ENCODE measurements around the gene CHRM5. TPM values are rescaled to one million over a fixed set of nuclear protein-coding genes. Genes with fewer than 3 reads are reported as not detected.
"Not testable (repeated sequence)": the region's sequence is repeated elsewhere in the genome, so short reads cannot be mapped to it uniquely, and the experiment has no call there.

Gene CHRM5
- total RNA-seq, 1 experiment from 2014 or later = 0.11 TPM

DNA sequence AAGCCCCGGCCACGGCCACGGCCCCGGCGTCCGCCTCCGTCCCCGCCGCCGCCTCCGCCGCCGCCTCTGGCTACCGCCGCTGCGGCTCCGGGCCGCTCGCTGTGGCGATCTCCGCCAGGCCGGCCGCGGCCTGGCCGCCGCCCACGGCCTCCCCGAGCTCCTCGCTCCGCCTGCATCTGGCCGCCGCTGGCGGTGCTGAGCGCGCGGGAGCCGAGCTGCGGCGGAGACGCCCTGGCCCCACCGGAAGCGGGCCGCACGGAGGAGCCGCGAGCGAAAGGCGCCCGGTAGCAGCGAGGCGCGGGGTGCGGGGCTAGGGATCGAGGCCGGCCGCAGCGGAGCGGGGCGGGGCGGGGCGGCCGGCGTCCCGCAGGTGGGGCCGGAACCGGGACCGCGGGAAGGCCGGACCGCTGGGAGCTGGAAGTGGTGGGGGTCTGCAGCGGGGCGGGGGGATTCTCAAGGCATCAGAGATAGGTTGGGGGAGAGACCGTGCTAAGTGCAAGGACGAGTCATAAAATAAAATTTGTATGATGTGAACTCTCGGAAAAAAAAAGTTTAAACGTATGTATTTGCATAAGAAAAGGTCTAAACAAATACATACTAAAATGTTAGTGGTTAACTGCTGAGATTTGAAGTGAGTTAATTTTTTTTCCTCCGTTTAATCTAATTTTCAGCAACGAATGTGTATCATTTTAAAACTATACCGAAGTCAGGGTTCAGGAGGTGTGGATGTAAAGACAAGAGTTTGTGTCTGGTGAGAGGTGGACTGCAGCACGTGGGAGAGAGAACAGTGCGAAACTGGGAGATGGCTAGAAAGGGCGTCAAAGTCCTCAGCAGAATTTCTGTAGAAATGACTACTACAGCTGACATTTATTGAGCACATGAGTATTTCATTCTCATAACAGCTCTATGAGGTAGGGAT, 70.8 kb downstream of the CHRM5 start, which contains the start of gene AVEN:
Gene AVEN, minus strand, starts transcription at position 334 of the 919 bp plus-strand sequence. Its CDS starts 158 bp downstream, at position 176.
- Histone ChIP-seq H3K27me3 (replicated peaks) (no peaks in the 10 kb centered on the region), H3K9me3 (replicated peaks) (peaks cover 8% of the 10 kb centered on the region; the same call in 1 of the 2 replicates), H3K4me3 (peak within 1 kb of the TSS; percentile 90), H3K27ac (peak within 1 kb of the TSS; percentile 95), H3K36me3 (peaks cover 10% of the 10 kb centered on the region), H3K4me1 (replicated peaks) (peaks cover 20% of the 10 kb centered on the region)
- no peak for DNase-seq (ENCODE audit: low read depth in 1 of 2, low spot score in 2 of 2)

DNA sequence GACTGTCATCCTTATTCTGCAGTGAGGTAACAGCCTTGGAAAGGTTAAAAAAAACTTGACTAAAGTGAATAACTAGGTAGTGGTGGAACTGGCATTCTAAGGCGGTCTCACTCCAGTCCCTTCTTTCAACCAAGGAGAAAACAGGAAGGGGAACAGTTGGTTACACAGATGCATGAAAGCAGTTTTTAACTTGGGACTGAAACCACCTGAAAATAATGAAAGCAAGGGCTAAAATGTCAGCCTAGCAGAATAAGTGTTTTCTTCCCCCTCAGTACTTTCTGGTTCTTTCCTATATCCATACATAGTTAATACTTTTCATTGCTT, 71.5 kb downstream of the CHRM5 start:
- H3K36me3 ChIP-seq = peaks cover 10% of the 10 kb centered on the region
- H3K4me3 ChIP-seq = peak overlapping the region; percentile 90
- no peaks in the 10 kb centered on the region for H3K27me3 ChIP-seq (replicated peaks)
- no peak for DNase-seq (ENCODE audit: low read depth in 1 of 2, low spot score in 2 of 2)
- peaks cover 8% of the 10 kb centered on the region; the same call in 1 of the 2 replicates for H3K9me3 ChIP-seq (replicated peaks)
- peaks cover 20% of the 10 kb centered on the region for H3K4me1 ChIP-seq (replicated peaks)
- H3K27ac ChIP-seq = peak overlapping the region; percentile 95; the same call in 1 of the 2 replicates

DNA sequence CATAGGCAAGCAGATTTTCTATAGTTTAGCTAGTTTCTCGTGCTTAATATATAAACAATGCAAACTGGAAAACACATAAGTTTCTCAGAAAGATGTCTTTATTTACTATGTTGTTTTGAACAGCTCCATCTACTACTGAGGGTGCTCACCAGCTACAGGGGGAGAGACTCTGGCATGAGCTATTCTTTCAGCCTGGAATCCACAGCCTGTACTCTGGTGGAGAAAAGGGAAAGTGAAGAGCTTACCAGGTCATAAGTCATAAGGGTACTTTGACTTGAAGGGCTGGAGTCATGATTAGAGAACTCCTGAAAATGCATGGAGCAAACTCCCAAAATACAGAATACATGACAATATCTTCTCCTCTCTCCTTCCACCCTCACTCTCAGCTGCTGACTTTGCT, 75.1 kb downstream of the CHRM5 start:
- H3K9me3 ChIP-seq (replicated peaks) = peaks cover 7% of the 10 kb centered on the region; the same call in 1 of the 2 replicates
- no peak overlapping the region for H3K27ac ChIP-seq
- DNase-seq (ENCODE audit: low read depth in 1 of 2, low spot score in 2 of 2) = no peak
- H3K4me3 ChIP-seq = no peak overlapping the region
- H3K36me3 ChIP-seq = peaks cover 8% of the 10 kb centered on the region
- H3K27me3 ChIP-seq (replicated peaks) = no peaks in the 10 kb centered on the region
- H3K4me1 ChIP-seq (replicated peaks) = peaks cover 50% of the 10 kb centered on the region

DNA sequence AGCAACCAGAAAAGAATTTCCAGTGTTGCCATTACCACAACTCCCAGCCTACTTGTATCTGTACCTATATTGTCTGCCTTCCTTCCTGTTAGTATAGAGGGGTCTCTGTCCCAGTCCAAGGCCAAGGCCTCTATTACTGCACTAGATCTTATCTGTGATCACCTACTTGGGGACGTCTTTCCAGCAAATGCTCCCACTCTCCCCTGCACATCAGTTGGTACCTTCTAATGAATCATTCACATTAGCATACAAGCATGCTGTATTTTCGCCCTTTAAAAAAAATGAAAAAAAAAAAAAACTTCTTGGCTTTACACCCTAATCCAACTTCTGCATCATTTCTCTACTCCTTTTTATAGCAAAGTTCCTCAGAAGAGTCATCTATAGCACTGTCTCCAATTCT, 75.5 kb downstream of the CHRM5 start:
- Histone ChIP-seq H3K36me3 (peaks cover 4% of the 10 kb centered on the region), H3K4me1 (replicated peaks) (peaks cover 54% of the 10 kb centered on the region), H3K9me3 (replicated peaks) (peaks cover 2% of the 10 kb centered on the region; the same call in 1 of the 2 replicates), H3K4me3 (no peak overlapping the region), H3K27me3 (replicated peaks) (no peaks in the 10 kb centered on the region), H3K27ac (no peak overlapping the region)
- no peak for DNase-seq (ENCODE audit: low read depth in 1 of 2, low spot score in 2 of 2)

DNA sequence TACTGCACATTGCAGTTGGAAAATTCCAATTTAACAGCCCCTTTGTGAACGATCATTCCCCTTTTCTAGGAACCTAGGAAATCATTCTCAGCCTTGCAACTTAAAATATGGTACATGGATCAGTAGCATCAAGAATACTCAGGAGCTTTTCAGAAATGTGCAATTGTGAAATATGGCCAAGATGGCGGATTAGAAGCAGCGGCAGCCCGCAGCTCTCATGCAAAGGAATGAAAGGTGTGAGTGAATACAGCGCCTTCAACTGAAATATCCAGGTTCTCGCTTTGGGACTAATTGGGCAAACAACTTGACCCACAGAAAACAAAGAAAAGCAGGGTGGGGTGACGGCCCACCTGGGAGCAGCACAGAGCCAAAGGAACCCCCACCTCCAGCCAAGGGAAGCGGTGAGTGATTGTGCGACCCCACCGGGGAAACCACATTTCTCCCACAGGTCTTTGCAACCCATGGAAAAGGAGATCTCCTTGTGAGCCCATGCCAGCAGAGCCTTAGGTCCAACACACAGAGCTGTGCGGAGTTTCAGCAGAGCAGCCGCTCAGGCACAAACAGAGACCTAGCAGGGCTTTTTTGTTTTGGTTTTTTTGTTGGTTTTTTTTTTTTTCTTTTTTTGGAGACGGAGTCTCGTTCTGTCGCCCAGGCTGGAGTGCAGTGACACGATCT, 78.3 kb downstream of the CHRM5 start:
- Histone ChIP-seq H3K4me1 (replicated peaks) (peaks cover 53% of the 10 kb centered on the region), H3K36me3 (no peaks in the 10 kb centered on the region), H3K27me3 (replicated peaks) (no peaks in the 10 kb centered on the region), H3K4me3 (no peak overlapping the region), H3K27ac (no peak overlapping the region), H3K9me3 (replicated peaks) (peaks cover 7% of the 10 kb centered on the region; the same call in 1 of the 2 replicates)
- DNase-seq (ENCODE audit: low read depth in 1 of 2, low spot score in 2 of 2) = no peak

DNA sequence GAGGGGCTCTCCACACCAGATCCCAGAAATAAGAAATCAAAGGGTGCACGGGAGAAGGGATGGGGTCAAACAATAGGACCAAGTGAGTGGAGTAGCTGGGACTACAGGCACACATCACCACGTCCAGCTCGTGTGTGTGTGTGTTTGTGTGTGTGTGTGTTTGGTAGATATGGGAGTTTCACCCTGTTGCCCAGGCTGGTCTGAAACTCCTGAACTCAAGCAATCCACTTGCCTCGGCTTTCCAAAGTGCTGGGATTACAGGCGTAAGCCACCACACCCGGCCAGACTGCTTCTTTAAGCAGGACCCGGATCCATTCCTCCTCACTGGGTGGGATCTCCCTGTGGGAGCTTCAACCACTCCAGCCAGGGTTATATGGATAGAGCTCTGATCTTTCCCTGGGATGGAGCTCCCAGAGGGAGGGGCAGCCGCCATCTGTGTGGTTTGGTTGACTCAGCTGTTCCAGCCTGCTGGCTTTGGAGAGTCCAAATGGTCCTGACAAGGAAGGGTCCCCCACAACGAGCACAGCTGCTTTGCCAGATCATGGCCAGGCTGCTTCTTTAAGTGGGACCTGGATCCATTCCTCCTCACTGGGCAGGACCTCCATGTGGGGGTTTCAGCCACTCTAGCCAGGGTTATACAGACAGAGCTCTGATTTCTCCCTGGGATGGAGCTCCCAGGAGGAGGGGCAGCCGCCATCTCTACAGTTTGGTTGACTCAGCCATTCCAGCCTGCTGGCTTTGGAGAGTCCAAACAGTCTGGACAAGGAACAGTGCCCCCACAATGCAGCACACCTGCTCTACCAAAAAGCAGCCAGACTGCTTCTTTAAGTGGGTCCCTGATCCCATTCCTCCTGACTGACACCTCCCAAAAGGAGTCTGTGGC, 79.8 kb downstream of the CHRM5 start:
- Histone ChIP-seq H3K36me3 (no peaks in the 10 kb centered on the region), H3K4me3 (peak overlapping the region; percentile 7), H3K4me1 (replicated peaks) (peaks cover 53% of the 10 kb centered on the region), H3K9me3 (replicated peaks) (peaks cover 7% of the 10 kb centered on the region; the same call in 1 of the 2 replicates), H3K27me3 (replicated peaks) (no peaks in the 10 kb centered on the region), H3K27ac (peak overlapping the region; percentile 86)
- DNase-seq (ENCODE audit: low read depth in 1 of 2, low spot score in 2 of 2) = peak; percentile 74 to 82

DNA sequence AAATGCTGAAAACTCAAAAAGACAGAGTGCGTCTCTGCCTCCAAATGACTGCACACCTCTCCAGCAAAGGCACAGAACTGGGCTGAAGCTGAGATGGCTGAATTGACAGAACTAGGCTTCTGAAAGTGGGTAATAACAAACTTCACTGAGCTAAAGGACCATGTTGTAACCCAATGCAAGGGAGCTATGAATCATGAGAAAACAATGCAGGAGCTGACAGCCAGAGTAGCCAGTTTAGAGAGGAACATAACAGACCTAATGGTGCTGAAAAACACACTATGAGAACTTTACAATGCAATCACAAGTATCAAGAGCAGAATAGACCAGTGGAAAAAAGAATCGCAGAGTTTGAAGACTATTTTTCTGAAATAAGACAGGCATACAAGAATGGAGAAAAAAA, 80.8 kb downstream of the CHRM5 start:
- Histone ChIP-seq H3K36me3 (no peaks in the 10 kb centered on the region), H3K9me3 (replicated peaks) (peaks cover 7% of the 10 kb centered on the region; the same call in 1 of the 2 replicates), H3K4me3 (no peak overlapping the region), H3K4me1 (replicated peaks) (peaks cover 47% of the 10 kb centered on the region), H3K27me3 (replicated peaks) (no peaks in the 10 kb centered on the region), H3K27ac (peak overlapping the region; percentile 86)
- DNase-seq (ENCODE audit: low read depth in 1 of 2, low spot score in 2 of 2) = peak in 1 of 2 experiments; percentile 69

DNA sequence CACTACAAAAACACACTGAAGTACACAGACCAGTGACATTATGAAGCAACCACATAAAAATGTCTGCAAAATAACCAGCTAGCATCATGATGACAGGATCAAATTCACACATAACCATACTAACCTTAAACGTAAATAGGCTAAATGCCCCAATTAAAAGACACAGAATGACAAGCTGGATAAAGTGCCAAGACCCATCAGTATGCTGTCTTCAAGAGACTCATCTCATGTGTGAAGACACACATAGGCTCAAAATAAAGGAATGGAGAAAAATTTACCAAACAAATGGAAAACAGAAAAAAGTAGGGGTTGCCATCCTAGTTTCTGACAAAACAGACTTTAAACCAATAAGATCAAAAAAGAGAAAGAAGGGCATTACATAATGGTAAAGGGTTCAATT, 82.1 kb downstream of the CHRM5 start:
- H3K27me3 ChIP-seq (replicated peaks); H3K27ac ChIP-seq; H3K36me3 ChIP-seq; DNase-seq (ENCODE audit: low read depth in 1 of 2, low spot score in 2 of 2); H3K9me3 ChIP-seq (replicated peaks); H3K4me3 ChIP-seq: not testable (repeated sequence)
- peaks cover 48% of the 10 kb centered on the region for H3K4me1 ChIP-seq (replicated peaks)

DNA sequence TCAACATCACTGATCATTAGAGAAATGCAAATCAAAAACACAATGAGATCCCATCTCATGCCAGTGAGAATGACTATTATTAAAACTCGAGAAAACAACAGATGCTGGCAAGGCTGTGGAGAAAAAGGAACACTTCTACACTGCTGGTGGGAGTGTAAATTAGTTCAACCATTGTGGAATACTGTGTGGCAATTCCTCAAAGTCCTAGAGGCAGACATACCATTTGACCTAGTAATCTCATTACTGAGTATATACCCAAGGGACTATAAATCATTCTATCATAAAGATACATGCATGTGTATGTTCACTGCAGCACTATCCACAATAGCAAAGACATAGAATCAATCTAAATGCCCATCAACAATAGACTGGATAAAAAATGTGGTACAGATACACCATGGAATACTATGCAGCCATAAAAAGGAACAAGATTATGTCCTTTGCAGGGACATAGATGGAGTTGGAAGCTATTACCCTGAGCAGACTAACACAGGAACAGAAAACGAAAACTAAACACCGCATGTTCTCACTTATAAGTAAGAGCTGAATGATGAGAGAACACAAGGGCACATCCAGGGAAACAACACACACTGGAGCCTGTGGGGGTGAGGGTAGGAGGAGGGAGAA, 85.9 kb downstream of the CHRM5 start:
- no peak overlapping the region for H3K27ac ChIP-seq
- DNase-seq (ENCODE audit: low read depth in 1 of 2, low spot score in 2 of 2) = no peak
- no peaks in the 10 kb centered on the region for H3K36me3 ChIP-seq
- no peak overlapping the region for H3K4me3 ChIP-seq
- H3K9me3 ChIP-seq (replicated peaks) = peaks cover 7% of the 10 kb centered on the region; the same call in 1 of the 2 replicates
- H3K27me3 ChIP-seq (replicated peaks) = no peaks in the 10 kb centered on the region
- peaks cover 35% of the 10 kb centered on the region for H3K4me1 ChIP-seq (replicated peaks)

DNA sequence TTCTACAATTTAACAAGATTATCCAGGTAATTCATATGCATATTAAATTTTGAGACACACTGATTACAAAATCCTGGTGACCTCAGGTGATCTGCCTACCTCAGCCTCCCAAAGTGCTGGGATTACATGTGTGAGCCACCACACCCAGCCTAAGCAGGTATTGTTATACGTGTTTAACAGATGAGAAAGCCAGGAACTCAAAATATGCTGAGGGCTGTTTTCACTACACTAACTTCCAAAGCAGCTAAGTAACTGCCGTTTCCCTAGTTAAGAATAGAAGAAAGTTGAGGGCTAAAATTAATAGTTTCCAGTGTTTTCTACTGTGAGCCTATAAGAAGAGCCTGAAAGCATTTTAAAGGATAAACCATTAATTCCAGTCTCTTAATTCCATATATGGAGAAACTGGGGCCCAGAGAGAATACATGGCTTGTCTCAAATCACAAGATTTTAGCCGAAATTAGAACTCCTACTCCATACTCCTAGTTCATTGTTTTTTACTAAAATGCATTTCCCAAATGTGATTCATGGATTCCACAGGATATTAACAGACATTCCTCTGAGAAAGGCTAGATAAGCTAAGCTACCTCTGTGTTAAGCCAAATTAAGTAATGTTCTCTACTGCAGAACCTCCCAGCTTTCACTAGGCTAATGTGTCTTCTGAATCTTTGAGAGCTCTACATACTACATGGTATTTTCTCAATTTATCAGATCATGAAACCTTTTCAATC, 87.7 kb downstream of the CHRM5 start:
- Histone ChIP-seq H3K27ac (peak overlapping the region; percentile 88), H3K4me3 (no peak overlapping the region), H3K9me3 (replicated peaks) (0 out of 2 replicates have a peak, but pooled peaks cover under 1% of the 10 kb centered on the region), H3K36me3 (no peaks in the 10 kb centered on the region), H3K4me1 (replicated peaks) (peaks cover 28% of the 10 kb centered on the region), H3K27me3 (replicated peaks) (no peaks in the 10 kb centered on the region)
- DNase-seq (ENCODE audit: low read depth in 1 of 2, low spot score in 2 of 2) = peak in 1 of 2 experiments; percentile 86

DNA sequence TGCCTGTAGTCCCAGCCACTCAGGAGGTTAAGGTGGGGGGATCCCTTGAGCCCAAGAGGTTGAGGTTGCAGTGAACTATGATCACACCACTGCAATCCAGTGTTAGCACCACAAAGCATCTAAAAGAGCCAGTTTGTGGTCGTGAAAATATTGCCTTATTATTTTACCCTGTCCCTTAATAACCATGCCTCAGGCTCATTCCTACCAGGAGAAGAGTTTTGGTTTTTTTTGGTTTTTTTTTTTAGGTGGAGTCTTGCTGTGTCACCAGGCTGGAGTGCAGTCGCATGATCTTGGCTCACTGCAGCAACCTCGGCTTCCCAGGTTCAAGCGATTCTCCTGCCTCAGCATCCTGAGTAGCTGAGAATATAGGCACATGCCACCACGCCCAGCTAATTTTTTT, 88.6 kb downstream of the CHRM5 start:
- Histone ChIP-seq H3K4me3 (no peak overlapping the region), H3K27me3 (replicated peaks) (no peaks in the 10 kb centered on the region), H3K36me3 (no peaks in the 10 kb centered on the region), H3K27ac (peak overlapping the region; percentile 88), H3K4me1 (replicated peaks) (peaks cover 28% of the 10 kb centered on the region), H3K9me3 (replicated peaks) (no peaks in the 10 kb centered on the region)
- DNase-seq (ENCODE audit: low read depth in 1 of 2, low spot score in 2 of 2) = peak in 1 of 2 experiments; percentile 36

DNA sequence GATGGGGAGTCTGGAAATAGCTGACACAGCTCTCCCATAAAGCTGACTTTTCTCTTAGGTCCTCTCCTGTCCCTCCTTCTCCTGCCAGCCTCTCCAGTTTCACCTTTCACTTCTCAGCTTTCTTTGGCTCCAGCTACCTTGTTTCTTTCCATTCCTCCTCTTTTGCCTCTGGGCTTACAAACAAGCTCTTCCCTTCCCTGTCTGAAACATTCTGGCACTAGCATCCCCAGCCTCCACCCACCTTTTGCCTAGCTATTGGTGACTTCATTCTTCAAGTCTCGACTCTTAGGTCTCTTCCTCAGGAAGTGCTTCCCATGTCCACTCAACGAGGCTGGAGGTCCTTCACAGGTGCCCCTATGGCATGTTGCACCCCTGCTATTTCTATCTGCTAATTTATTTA, 91.2 kb downstream of the CHRM5 start:
- H3K4me1 ChIP-seq (replicated peaks) = peaks cover 28% of the 10 kb centered on the region
- H3K27ac ChIP-seq = no peak overlapping the region
- no peaks in the 10 kb centered on the region for H3K9me3 ChIP-seq (replicated peaks)
- H3K36me3 ChIP-seq = no peaks in the 10 kb centered on the region
- H3K27me3 ChIP-seq (replicated peaks) = no peaks in the 10 kb centered on the region
- no peak overlapping the region for H3K4me3 ChIP-seq
- DNase-seq (ENCODE audit: low read depth in 1 of 2, low spot score in 2 of 2) = no peak

All from SJSA1 (cell line).